SK-N-SH treated with all-trans-retinoic acid at 6 μM for 48 hours (cell line): ENCODE results near the gene SCMH1.

ENCODE experiments used
- ATAC-seq: fragments of 200-7000 bp; cut with Tn5 transposase; 3 replicates; pipeline ENCODE4 v1.9.1; 2020; ENCODE audit warnings: mild to moderate bottlenecking, moderate library complexity
- ARNTL ChIP-seq: fragments of 450-650 bp; formaldehyde crosslinking; IDR thresholded peaks from 2 replicates; pipeline ENCODE4 v1.5.0; 2020; ENCODE audit warnings: low read depth, mild to moderate bottlenecking, moderate library complexity, borderline replicate concordance
- BACH2 ChIP-seq: fragments of 250-450 bp; sonication (Bioruptor Pico); IDR thresholded peaks from 2 replicates; pipeline ENCODE4 v1.9.0; 2021; ENCODE audit warnings: mild to moderate bottlenecking, borderline replicate concordance
- CSDC2 ChIP-seq: fragments of 250-450 bp; sonication (Bioruptor Pico); IDR thresholded peaks from 2 replicates; pipeline ENCODE4 v1.5.0; 2020; ENCODE audit warnings: mild to moderate bottlenecking, moderate library complexity
- ESRRG ChIP-seq: fragments of 250-450 bp; sonication (Bioruptor Pico); IDR thresholded peaks from 2 replicates; pipeline ENCODE4 v1.6.1; 2021; ENCODE audit warnings: mild to moderate bottlenecking
- GLIS3 ChIP-seq: fragments of 250-450 bp; sonication (Bioruptor Pico); IDR thresholded peaks from 2 replicates; pipeline ENCODE4 v1.5.0; 2020; ENCODE audit warnings: mild to moderate bottlenecking, moderate library complexity
- ISL1 ChIP-seq: fragments of 250-450 bp; sonication (Bioruptor Pico); IDR thresholded peaks from 2 replicates; pipeline ENCODE4 v2.1.2; 2022; ENCODE audit warnings: mild to moderate bottlenecking, moderate library complexity
- OSR1 ChIP-seq: fragments of 250-450 bp; sonication (Bioruptor Pico); IDR thresholded peaks from 2 replicates; pipeline ENCODE4 v1.8.0; 2022; ENCODE audit warnings: moderate library complexity, mild to moderate bottlenecking, inconsistent platforms
- PPARA ChIP-seq: fragments of 250-450 bp; sonication (Bioruptor Pico); IDR thresholded peaks from 2 replicates; pipeline ENCODE4 v1.5.0; 2020; ENCODE audit warnings: mild to moderate bottlenecking, borderline replicate concordance
- RARB ChIP-seq: fragments of 250-450 bp; sonication (Bioruptor Pico); IDR thresholded peaks from 2 replicates; pipeline ENCODE4 v1.8.0; 2021; ENCODE audit warnings: mild to moderate bottlenecking, moderate library complexity
- SNAI2 ChIP-seq: fragments of 250-450 bp; sonication (Bioruptor Pico); IDR thresholded peaks from 2 replicates; pipeline ENCODE4 v1.5.0; 2020; ENCODE audit warnings: mild to moderate bottlenecking, moderate library complexity
- TOX ChIP-seq: fragments of 250-450 bp; sonication (Bioruptor Pico); IDR thresholded peaks from 2 replicates; pipeline ENCODE4 v1.8.0; 2021; ENCODE audit warnings: mild to moderate bottlenecking, moderate library complexity, borderline replicate concordance
- ZC3H10 ChIP-seq: fragments of 250-450 bp; sonication (Bioruptor Pico); IDR thresholded peaks from 2 replicates; pipeline ENCODE4 v1.5.1; 2021; ENCODE audit warnings: mild to moderate bottlenecking, moderate library complexity
- ZFP3 ChIP-seq: fragments of 250-450 bp; sonication (Bioruptor Pico); IDR thresholded peaks from 2 replicates; pipeline ENCODE4 v1.5.0; 2020; ENCODE audit warnings: mild to moderate bottlenecking, moderate library complexity
- ZFP30 ChIP-seq: fragments of 450-650 bp; formaldehyde crosslinking; IDR thresholded peaks from 2 replicates; pipeline ENCODE4 v1.5.0; 2022; ENCODE audit warnings: mild to moderate bottlenecking, moderate library complexity
- ZNF565 ChIP-seq: fragments of 450-650 bp; formaldehyde crosslinking; conservative IDR thresholded peaks from 2 replicates; pipeline ENCODE4 v1.5.0; 2020; ENCODE audit warnings: low read depth, mild to moderate bottlenecking, moderate library complexity
- ZNF70 ChIP-seq: fragments of 450-650 bp; formaldehyde crosslinking; IDR thresholded peaks from 2 replicates; pipeline ENCODE4 v1.5.0; 2020; ENCODE audit warnings: mild to moderate bottlenecking, moderate library complexity
- ZNF8 ChIP-seq: fragments of 450-650 bp; formaldehyde crosslinking; IDR thresholded peaks from 2 replicates; pipeline ENCODE4 v1.5.0; 2020; ENCODE audit warnings: mild to moderate bottlenecking, moderate library complexity
- TF ChIP-seq, protein P1 (sequence below): fragments of 250-450 bp; sonication (Bioruptor Pico); IDR thresholded peaks from 2 replicates; pipeline ENCODE4 v1.5.0; 2020; ENCODE audit warnings: mild to moderate bottlenecking, moderate library complexity
- TF ChIP-seq, protein P2 (sequence below): fragments of 250-450 bp; sonication (Bioruptor Pico); IDR thresholded peaks from 2 replicates; pipeline ENCODE4 v1.8.0; 2021; ENCODE audit warnings: low read depth, mild to moderate bottlenecking, moderate library complexity, borderline replicate concordance
- TF ChIP-seq, protein P3 (sequence below): fragments of 250-450 bp; sonication (Bioruptor Pico); IDR thresholded peaks from 2 replicates; pipeline ENCODE4 v1.5.1; 2021; ENCODE audit warnings: mild to moderate bottlenecking, moderate library complexity
- TF ChIP-seq, protein P4 (sequence below): fragments of 250-450 bp; sonication (Bioruptor Pico); IDR thresholded peaks from 2 replicates; pipeline ENCODE4 v1.5.1; 2020; ENCODE audit warnings: low read depth, mild to moderate bottlenecking, moderate library complexity
- TF ChIP-seq, protein P5 (sequence below): fragments of 250-450 bp; sonication (Bioruptor Pico); IDR thresholded peaks from 2 replicates; pipeline ENCODE4 v1.8.0; 2020; ENCODE audit warnings: mild to moderate bottlenecking, moderate library complexity, borderline replicate concordance

SCMH1 gene

DNA sequence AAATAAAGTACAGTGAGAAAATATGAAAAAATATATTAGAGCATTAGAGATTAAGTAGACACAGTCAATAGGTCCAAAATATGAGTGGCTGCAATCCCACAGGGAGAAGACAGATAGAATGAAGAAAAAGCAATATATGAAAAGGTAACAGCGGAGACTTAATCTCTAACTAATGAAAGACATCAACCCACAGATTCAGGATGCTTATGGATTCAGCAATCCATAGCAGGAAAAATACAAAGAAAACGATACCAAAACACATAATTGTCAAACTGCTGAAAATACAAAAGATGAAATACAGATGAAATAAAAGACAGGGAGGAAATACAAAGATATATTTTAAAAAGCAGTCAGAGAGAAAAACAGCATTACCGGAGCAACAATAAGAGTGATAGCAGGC lies 163.9 kb downstream of the SCMH1 start:
- ATAC-seq, result no peak
- TF ChIP-seq ZNF8 (CRISPR knock-in tag) (no peak), TOX (no peak), GLIS3 (CRISPR knock-in tag) (no peak), SNAI2 (no peak)
- TF ChIP-seq, protein P1, sequence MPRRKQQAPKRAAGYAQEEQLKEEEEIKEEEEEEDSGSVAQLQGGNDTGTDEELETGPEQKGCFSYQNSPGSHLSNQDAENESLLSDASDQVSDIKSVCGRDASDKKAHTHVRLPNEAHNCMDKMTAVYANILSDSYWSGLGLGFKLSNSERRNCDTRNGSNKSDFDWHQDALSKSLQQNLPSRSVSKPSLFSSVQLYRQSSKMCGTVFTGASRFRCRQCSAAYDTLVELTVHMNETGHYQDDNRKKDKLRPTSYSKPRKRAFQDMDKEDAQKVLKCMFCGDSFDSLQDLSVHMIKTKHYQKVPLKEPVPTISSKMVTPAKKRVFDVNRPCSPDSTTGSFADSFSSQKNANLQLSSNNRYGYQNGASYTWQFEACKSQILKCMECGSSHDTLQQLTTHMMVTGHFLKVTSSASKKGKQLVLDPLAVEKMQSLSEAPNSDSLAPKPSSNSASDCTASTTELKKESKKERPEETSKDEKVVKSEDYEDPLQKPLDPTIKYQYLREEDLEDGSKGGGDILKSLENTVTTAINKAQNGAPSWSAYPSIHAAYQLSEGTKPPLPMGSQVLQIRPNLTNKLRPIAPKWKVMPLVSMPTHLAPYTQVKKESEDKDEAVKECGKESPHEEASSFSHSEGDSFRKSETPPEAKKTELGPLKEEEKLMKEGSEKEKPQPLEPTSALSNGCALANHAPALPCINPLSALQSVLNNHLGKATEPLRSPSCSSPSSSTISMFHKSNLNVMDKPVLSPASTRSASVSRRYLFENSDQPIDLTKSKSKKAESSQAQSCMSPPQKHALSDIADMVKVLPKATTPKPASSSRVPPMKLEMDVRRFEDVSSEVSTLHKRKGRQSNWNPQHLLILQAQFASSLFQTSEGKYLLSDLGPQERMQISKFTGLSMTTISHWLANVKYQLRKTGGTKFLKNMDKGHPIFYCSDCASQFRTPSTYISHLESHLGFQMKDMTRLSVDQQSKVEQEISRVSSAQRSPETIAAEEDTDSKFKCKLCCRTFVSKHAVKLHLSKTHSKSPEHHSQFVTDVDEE (CRISPR knock-in tag), result no peak

DNA sequence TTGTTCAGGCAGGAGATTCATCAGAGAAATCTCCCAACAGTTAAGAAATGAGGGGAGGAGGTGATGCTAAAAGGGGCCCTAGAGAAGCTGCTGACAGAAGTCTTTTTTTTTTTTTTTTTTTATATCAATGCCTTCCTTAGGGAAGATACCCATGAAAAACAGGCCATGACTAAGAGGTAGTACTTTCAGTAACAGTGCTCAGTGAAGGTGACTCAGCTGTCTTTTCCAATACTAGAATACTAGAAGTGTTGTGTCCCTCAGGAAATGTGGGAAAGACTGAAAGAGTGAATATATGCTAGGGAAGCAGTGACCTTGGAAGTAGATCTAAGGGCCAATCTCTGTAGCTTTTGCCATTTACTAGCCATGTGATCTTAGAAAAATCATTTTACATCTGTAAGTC lies 168.1 kb downstream of the SCMH1 start:
- peak; percentile 72 for ATAC-seq
- no peak for TF ChIP-seq RARB
- no peak for TF ChIP-seq ESRRG (CRISPR knock-in tag)
- TF ChIP-seq SNAI2, result no peak
- TF ChIP-seq, protein P2, sequence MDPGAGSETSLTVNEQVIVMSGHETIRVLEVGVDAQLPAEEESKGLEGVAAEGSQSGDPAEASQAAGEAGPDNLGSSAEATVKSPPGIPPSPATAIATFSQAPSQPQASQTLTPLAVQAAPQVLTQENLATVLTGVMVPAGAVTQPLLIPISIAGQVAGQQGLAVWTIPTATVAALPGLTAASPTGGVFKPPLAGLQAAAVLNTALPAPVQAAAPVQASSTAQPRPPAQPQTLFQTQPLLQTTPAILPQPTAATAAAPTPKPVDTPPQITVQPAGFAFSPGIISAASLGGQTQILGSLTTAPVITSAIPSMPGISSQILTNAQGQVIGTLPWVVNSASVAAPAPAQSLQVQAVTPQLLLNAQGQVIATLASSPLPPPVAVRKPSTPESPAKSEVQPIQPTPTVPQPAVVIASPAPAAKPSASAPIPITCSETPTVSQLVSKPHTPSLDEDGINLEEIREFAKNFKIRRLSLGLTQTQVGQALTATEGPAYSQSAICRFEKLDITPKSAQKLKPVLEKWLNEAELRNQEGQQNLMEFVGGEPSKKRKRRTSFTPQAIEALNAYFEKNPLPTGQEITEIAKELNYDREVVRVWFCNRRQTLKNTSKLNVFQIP, result no peak
- TF ChIP-seq ZNF70, result no peak
- TF ChIP-seq GLIS3 (CRISPR knock-in tag), result no peak

DNA sequence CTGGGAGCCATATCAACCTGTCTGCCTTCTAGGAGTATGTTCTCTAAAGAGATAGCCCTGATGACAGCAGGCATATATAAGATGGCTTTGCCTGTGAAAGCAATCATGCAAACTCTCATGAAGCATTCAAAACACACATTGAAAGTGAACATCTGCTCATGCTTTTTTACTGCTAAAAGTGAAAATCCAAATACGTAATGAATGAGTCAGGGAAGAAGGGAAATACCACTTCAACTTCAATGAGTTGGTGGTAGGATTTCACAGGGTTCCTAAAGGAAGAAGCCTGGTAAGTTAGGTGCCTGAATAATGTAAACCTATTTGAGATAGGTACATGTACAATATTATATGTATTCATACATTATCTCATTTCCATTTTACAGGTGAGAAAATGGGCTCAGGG lies 170.1 kb downstream of the SCMH1 start:
- no peak for TF ChIP-seq BACH2
- no peak for TF ChIP-seq ZFP30 (CRISPR knock-in tag)
- no peak for TF ChIP-seq PPARA (CRISPR knock-in tag)
- no peak for TF ChIP-seq ZNF70
- TF ChIP-seq OSR1, result no peak
- no peak for TF ChIP-seq ISL1 (CRISPR knock-in tag)
- TF ChIP-seq TOX, result no peak
- no peak; the same call in 2 of the 3 replicates for ATAC-seq

DNA sequence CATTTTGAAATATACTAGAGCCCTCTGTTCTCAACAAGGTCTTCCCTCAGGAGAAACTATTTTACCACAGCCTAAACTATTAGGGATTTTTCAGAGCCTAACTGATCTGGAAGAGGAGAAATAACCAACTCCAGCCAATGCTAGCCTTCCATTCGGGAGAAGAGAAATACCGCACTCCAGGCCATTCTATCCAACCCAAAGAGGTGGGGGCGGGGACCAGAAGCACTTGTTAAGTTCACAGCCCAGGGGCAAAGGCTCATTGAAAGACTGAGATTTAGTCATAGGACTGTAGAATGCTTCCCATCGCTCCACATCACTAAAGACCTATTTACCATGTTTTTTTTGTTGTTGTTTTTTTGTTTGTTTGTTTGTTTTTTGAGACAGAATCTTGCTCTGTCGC lies 185.2 kb downstream of the SCMH1 start:
- no peak for TF ChIP-seq ZNF8 (CRISPR knock-in tag)
- TF ChIP-seq ZNF565 (CRISPR knock-in tag), result no peak
- no peak for TF ChIP-seq ZFP30 (CRISPR knock-in tag)
- TF ChIP-seq CSDC2 (CRISPR knock-in tag), result no peak
- TF ChIP-seq GLIS3 (CRISPR knock-in tag), result no peak
- TF ChIP-seq, protein P3, sequence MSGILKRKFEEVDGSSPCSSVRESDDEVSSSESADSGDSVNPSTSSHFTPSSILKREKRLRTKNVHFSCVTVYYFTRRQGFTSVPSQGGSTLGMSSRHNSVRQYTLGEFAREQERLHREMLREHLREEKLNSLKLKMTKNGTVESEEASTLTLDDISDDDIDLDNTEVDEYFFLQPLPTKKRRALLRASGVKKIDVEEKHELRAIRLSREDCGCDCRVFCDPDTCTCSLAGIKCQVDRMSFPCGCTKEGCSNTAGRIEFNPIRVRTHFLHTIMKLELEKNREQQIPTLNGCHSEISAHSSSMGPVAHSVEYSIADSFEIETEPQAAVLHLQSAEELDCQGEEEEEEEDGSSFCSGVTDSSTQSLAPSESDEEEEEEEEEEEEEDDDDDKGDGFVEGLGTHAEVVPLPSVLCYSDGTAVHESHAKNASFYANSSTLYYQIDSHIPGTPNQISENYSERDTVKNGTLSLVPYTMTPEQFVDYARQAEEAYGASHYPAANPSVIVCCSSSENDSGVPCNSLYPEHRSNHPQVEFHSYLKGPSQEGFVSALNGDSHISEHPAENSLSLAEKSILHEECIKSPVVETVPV (CRISPR knock-in tag), result no peak
- no peak for TF ChIP-seq ZFP3
- TF ChIP-seq, protein P2, result no peak
- TF ChIP-seq ZC3H10 (CRISPR knock-in tag), result no peak
- no peak for TF ChIP-seq BACH2
- TF ChIP-seq RARB, result no peak
- TF ChIP-seq ESRRG (CRISPR knock-in tag), result no peak
- TF ChIP-seq, protein P4, sequence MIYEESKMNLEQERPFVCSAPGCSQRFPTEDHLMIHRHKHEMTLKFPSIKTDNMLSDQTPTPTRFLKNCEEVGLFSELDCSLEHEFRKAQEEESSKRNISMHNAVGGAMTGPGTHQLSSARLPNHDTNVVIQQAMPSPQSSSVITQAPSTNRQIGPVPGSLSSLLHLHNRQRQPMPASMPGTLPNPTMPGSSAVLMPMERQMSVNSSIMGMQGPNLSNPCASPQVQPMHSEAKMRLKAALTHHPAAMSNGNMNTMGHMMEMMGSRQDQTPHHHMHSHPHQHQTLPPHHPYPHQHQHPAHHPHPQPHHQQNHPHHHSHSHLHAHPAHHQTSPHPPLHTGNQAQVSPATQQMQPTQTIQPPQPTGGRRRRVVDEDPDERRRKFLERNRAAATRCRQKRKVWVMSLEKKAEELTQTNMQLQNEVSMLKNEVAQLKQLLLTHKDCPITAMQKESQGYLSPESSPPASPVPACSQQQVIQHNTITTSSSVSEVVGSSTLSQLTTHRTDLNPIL (CRISPR knock-in tag), result no peak
- no peak for TF ChIP-seq ARNTL (CRISPR knock-in tag)
- no peak for TF ChIP-seq OSR1
- TF ChIP-seq TOX, result no peak
- TF ChIP-seq, protein P5, sequence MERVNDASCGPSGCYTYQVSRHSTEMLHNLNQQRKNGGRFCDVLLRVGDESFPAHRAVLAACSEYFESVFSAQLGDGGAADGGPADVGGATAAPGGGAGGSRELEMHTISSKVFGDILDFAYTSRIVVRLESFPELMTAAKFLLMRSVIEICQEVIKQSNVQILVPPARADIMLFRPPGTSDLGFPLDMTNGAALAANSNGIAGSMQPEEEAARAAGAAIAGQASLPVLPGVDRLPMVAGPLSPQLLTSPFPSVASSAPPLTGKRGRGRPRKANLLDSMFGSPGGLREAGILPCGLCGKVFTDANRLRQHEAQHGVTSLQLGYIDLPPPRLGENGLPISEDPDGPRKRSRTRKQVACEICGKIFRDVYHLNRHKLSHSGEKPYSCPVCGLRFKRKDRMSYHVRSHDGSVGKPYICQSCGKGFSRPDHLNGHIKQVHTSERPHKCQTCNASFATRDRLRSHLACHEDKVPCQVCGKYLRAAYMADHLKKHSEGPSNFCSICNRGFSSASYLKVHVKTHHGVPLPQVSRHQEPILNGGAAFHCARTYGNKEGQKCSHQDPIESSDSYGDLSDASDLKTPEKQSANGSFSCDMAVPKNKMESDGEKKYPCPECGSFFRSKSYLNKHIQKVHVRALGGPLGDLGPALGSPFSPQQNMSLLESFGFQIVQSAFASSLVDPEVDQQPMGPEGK, result no peak
- TF ChIP-seq, protein P1 (CRISPR knock-in tag), result no peak
- TF ChIP-seq ISL1 (CRISPR knock-in tag), result no peak
- no peak for ATAC-seq
